IMR-90 (cell line): ENCODE measurements around the gene TGFBR2. TPM values are rescaled to one million over a fixed set of nuclear protein-coding genes. Genes with fewer than 3 reads are reported as not detected.

Experiments
- ATAC-seq: fragments of 200-7000 bp; cut with Tn5 transposase; 2 replicates; pipeline ENCODE4 v1.9.1; 2020; ENCODE audit warnings: low read depth, mild to moderate bottlenecking, moderate library complexity
- BruUV-seq: library from RNA; stranded (reverse); fragments of 400-500 nt; replicated peaks from 2 replicates; lab custom pipeline; 2021; lab: Mats Ljungman, UMichigan
- CTCF ChIA-PET: fragments of 300-600 bp; formaldehyde crosslinking; extraction: SDS; loops from one replicate; lab custom pipeline; 2021; ENCODE audit warnings: antibody characterized with exemption; lab: Yijun Ruan, JAX
- POLR2A ChIA-PET: fragments of 300-600 bp; sonication (Branson Sonifier 250); formaldehyde crosslinking; loops from one replicate; lab custom pipeline; 2022; ENCODE audit warnings: antibody characterized with exemption; ENCODE audit not compliant: unreplicated experiment; lab: Charles Lee
- DNase-seq: peaks from one replicate; pipeline ENCODE4 v3.0.0; 2013
- H2AFZ ChIP-seq: replicated peaks from 2 replicates; pipeline ENCODE3; 2013; ENCODE audit warnings: low read length, mild to moderate bottlenecking; ENCODE audit not compliant: poor library complexity
- H2AK5ac ChIP-seq: 2 replicates; pipeline ENCODE4 v1.6.1; 2013; ENCODE audit warnings: low read depth, low read length, inconsistent platforms
- H2AK9ac ChIP-seq: replicated peaks from 2 replicates; pipeline ENCODE3; 2013; ENCODE audit warnings: mild to moderate bottlenecking, low read depth, low read length, moderate library complexity; ENCODE audit not compliant: poor library complexity
- H2BK120ac ChIP-seq: 2 replicates; pipeline ENCODE4 v1.6.1; 2013; ENCODE audit warnings: low read depth, low read length, inconsistent platforms
- H2BK15ac ChIP-seq: 3 replicates; pipeline ENCODE4 v1.6.1; 2013; ENCODE audit warnings: low read depth, low read length, inconsistent platforms
- H2BK20ac ChIP-seq: 2 replicates; pipeline ENCODE4 v1.6.1; 2013; ENCODE audit warnings: low read depth, mild to moderate bottlenecking, inconsistent platforms, low read length, moderate library complexity
- H2BK5ac ChIP-seq: 2 replicates; pipeline ENCODE4 v1.6.1; 2013; ENCODE audit warnings: mild to moderate bottlenecking, low read depth, low read length, inconsistent platforms; ENCODE audit not compliant: poor library complexity, severe bottlenecking
- H3K14ac ChIP-seq: replicated peaks from 2 replicates; pipeline ENCODE4 v1.6.1; 2013; ENCODE audit warnings: low read depth, low read length, inconsistent platforms
- H3K18ac ChIP-seq: 2 replicates; pipeline ENCODE4 v1.6.1; 2013; ENCODE audit warnings: low read depth, low read length, control low read depth
- H3K23ac ChIP-seq: 2 replicates; pipeline ENCODE4 v1.6.1; 2013; ENCODE audit warnings: low read depth, low read length, inconsistent platforms
- H3K27ac ChIP-seq: 2 replicates; pipeline ENCODE4 v1.5.1; 2013; ENCODE audit warnings: mild to moderate bottlenecking, control low read depth, low read length; ENCODE audit not compliant: insufficient read depth
- H3K27me3 ChIP-seq: 2 replicates; pipeline ENCODE4 v1.6.1; 2013; ENCODE audit warnings: low read length; ENCODE audit not compliant: control insufficient read depth, insufficient read depth
- H3K36me3 ChIP-seq: 2 replicates; pipeline ENCODE4 v1.6.1; 2013; ENCODE audit warnings: low read length, mixed read lengths; ENCODE audit not compliant: control insufficient read depth, insufficient read depth
- H3K4ac ChIP-seq: 2 replicates; pipeline ENCODE4 v1.6.1; 2013; ENCODE audit warnings: low read depth, low read length, inconsistent platforms
- H3K4me1 ChIP-seq: 2 replicates; pipeline ENCODE4 v1.6.1; 2013; ENCODE audit warnings: low read length, mixed read lengths; ENCODE audit not compliant: control insufficient read depth, insufficient read depth
- H3K4me2 ChIP-seq: 2 replicates; pipeline ENCODE4 v1.6.1; 2013; ENCODE audit warnings: low read depth, mild to moderate bottlenecking, control low read depth, low read length, moderate library complexity
- H3K4me3 ChIP-seq: 2 replicates; pipeline ENCODE4 v1.5.1; 2013; ENCODE audit warnings: low read depth, mild to moderate bottlenecking, control low read depth, low read length, moderate library complexity; ENCODE audit not compliant: insufficient read depth
- H3K56ac ChIP-seq: 2 replicates; pipeline ENCODE4 v1.6.1; 2013; ENCODE audit warnings: low read length, inconsistent platforms; ENCODE audit not compliant: insufficient read depth; ENCODE audit errors: extremely low read depth
- H3K79me1 ChIP-seq, 2 experiments: 2 replicates each; pipeline ENCODE4 v1.6.1; 2013; ENCODE audit warnings: low read length in 2 of 2, inconsistent platforms in 1 of 2, low read depth in 1 of 2
- H3K9ac ChIP-seq: 2 replicates; pipeline ENCODE4 v1.6.1; 2013; ENCODE audit warnings: low read depth, low read length, control low read depth
- H3K9me1 ChIP-seq: 2 replicates; pipeline ENCODE4 v1.6.1; 2013; ENCODE audit warnings: low read length, inconsistent platforms; ENCODE audit not compliant: insufficient read depth
- H3K9me3 ChIP-seq: 2 replicates; pipeline ENCODE4 v1.6.1; 2013; ENCODE audit warnings: low read length; ENCODE audit not compliant: control insufficient read depth, insufficient read depth
- H4K20me1 ChIP-seq: 2 replicates; pipeline ENCODE4 v1.6.1; 2013; ENCODE audit warnings: low read length, inconsistent platforms; ENCODE audit not compliant: insufficient read depth
- H4K5ac ChIP-seq: 2 replicates; pipeline ENCODE4 v1.6.1; 2013; ENCODE audit warnings: mild to moderate bottlenecking, low read depth, low read length, control low read depth
- H4K8ac ChIP-seq, 2 experiments: 2 replicates each; pipeline ENCODE4 v1.6.1; 2013; ENCODE audit warnings: low read depth in 2 of 2, low read length in 2 of 2, control low read depth in 1 of 2, inconsistent platforms in 1 of 2
- H4K91ac ChIP-seq: 2 replicates; pipeline ENCODE4 v1.6.1; 2013; ENCODE audit warnings: low read depth, low read length, inconsistent platforms; ENCODE audit not compliant: insufficient read depth
- BHLHE40 ChIP-seq: fragments of 150-350 bp; IDR thresholded peaks from 2 replicates; pipeline ENCODE4 v1.6.1; 2016; ENCODE audit warnings: mild to moderate bottlenecking, low read depth, low read length
- CEBPB ChIP-seq: IDR thresholded peaks from 2 replicates; pipeline ENCODE4 v1.6.1; 2012; ENCODE audit warnings: low read depth, low read length, improper control_type of control experiment
- CHD1 ChIP-seq: IDR thresholded peaks from 2 replicates; pipeline ENCODE4 v1.6.1; 2012; ENCODE audit warnings: low read depth, low read length, improper control_type of control experiment
- MAFK ChIP-seq: IDR thresholded peaks from 2 replicates; pipeline ENCODE4 v1.6.1; 2012; ENCODE audit warnings: low read depth, low read length, improper control_type of control experiment
- NFE2L2 ChIP-seq: fragments of 150-350 bp; IDR thresholded peaks from 2 replicates; pipeline ENCODE4 v1.6.1; 2016; ENCODE audit warnings: low read depth, mild to moderate bottlenecking, low read length
- RAD21 ChIP-seq: IDR thresholded peaks from 2 replicates; pipeline ENCODE4 v1.6.1; 2012; ENCODE audit warnings: low read length, improper control_type of control experiment
- WGBS, 2 experiments: methylation state at CpG; one replicate each; pipeline versions ENCODE4 v1.1.5 to v1.1.7; 2013; ENCODE audit warnings: missing lambda C conversion rate in 2 of 2; ENCODE audit not compliant: insufficient read length in 1 of 2; ENCODE audit errors: extremely low coverage in 2 of 2; 5-methylcytosine and 5-hydroxymethylcytosine counted together
- dilution Hi-C: fragments of 300-500 bp; cut with HindIII; formaldehyde crosslinking; loops from one replicate; pipeline ENCODE4 v1.14.3; 2018; ENCODE audit warnings: low sequenced_read_pairs; ENCODE audit not compliant: unreplicated experiment
- in situ Hi-C: fragments of 300-500 bp; cut with MboI; formaldehyde crosslinking; loops from 3 replicates; pipeline ENCODE4 v1.14.3; 2019; ENCODE audit warnings: low sequenced_read_pairs, inconsistent platforms, mixed read lengths
- intact Hi-C: fragments of 100-400 bp; cut with micrococcal nuclease; formaldehyde crosslinking; loops from 2 replicates; pipeline ENCODE4 v1.10.0; 2022
- polyA plus RNA-seq, 3 experiments: library from polyadenylated mRNA; depleted of rRNA; stranded (reverse); fragments of >200 nt; gene quantifications; 2 replicates each; pipeline ENCODE4 v1.2.3, GENCODE V29; 2012; ENCODE audit warnings: low replicate concordance in 1 of 3
- total RNA-seq: library from RNA; depleted of rRNA; stranded (reverse); fragments of >200 nt; gene quantifications from 2 replicates; pipeline ENCODE4 v1.2.3, GENCODE V29; 2012

The TGFBR2 gene
- total and polyA plus RNA-seq, 2 of the 4 experiments (the other 2 are of a cell fraction), result 63.7 to 87.5 TPM

DNA sequence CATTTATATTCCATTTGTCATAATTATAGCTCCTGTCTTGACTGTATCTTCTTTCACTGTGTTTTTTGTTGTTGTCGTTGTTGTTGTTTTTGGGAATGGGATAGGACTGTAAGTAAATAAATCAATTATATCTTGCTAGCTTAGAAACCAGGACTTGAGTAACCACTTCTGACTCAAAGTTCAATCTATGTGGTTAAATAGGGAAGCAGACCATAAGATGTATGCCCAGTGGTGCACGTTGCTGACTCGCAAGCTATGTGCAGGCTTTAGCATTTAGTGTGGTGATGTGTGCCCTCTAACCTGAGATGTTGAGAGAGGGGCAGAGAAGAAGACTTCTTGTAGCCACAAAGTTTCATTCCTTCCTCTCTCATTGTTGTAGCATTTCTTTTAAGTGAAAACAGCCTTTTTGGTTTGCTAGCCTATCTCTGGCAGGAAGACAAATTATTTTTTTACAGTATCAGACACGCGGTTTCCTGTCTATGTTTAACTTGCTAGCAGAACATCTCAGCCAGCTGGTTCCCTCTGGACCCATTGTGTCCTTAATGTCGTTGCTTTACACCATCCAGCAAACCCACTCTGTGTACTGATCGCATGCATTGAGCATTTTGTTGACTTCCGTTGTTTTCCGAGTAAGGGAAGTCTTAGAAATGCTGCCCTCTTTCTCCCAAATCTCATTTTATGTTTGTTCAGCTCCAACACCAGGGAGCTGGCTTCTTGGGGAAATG is 52.1 kb downstream of the TGFBR2 start:
- peak overlapping the region; percentile 55 for H3K9ac ChIP-seq
- POLR2A ChIA-PET, result no interaction called here

More for the DNA sequence above, 52.1 kb downstream of the TGFBR2 start:
- peak overlapping the region; percentile 93 for H3K27ac ChIP-seq
- dilution Hi-C loops, result no loop called here
- in situ Hi-C loops, result no loop called here
- H3K4me1 ChIP-seq, result peaks cover 29% of the 10 kb centered on the region
- peak overlapping the region; percentile 79 for H2BK15ac ChIP-seq
- 0% methylated on average over 2 of the region's 9 CpGs; no CpG with 5 or more reads in 1 of the 2 experiments for WGBS, 2 experiments
- DNase-seq, result peak; percentile 79
- H2AFZ ChIP-seq, result no peak overlapping the region
- intact Hi-C loops, result loop anchor here (1.0 to 2.0 kb wide), 2 partner anchors 9 to 52 kb away; partner anchors contain the start of gene TGFBR2
- BruUV-seq, result no TSS peak
- H2BK20ac ChIP-seq, result peak overlapping the region; percentile 92
- peak overlapping the region; percentile 98 for H3K18ac ChIP-seq
- peak overlapping the region; percentile 96 for H4K5ac ChIP-seq
- H3K4me2 ChIP-seq, result peak overlapping the region; percentile 89
- CTCF ChIA-PET, result interaction anchor here (0.6 to 2.6 kb wide), 7 partner anchors 9 to 1797 kb away, joined by 3 to 7 read pairs (median 3); no protein-coding TSS in a partner anchor
- H3K9me1 ChIP-seq, result peaks cover 15% of the 10 kb centered on the region
- H3K14ac ChIP-seq, result peak overlapping the region; percentile 89
- H4K8ac ChIP-seq, result peak overlapping the region; percentile 70 to 96
- peaks cover 45 to 60% of the 10 kb centered on the region in 2 experiments for H3K79me1 ChIP-seq
- peak; percentile 45 for ATAC-seq
- peak overlapping the region; percentile 86 for H3K23ac ChIP-seq
- H2BK5ac ChIP-seq, result peak overlapping the region; percentile 99
- H3K9me3 ChIP-seq, result no peaks in the 10 kb centered on the region
- H2AK9ac ChIP-seq, result peak overlapping the region; percentile 84
- H3K4me3 ChIP-seq, result peak overlapping the region; percentile 11; the same call in 1 of the 2 replicates
- peak overlapping the region; percentile 91 for H3K56ac ChIP-seq
- no peaks in the 10 kb centered on the region; the same call in 1 of the 2 replicates for H4K20me1 ChIP-seq
- H3K4ac ChIP-seq, result peak overlapping the region; percentile 91
- peaks cover 24% of the 10 kb centered on the region for H3K36me3 ChIP-seq
- peak overlapping the region; percentile 95 for H2BK120ac ChIP-seq
- H2AK5ac ChIP-seq, result peak overlapping the region; percentile 95
- TF ChIP-seq MAFK (peak; percentile 7; the same call in 1 of the 2 replicates), CEBPB (peak; percentile 34; the same call in 1 of the 2 replicates), BHLHE40 (0 out of 2 replicates have a peak, but pooled peaks have one; percentile 22), CHD1 (no peak), RAD21 (no peak), NFE2L2 (no peak)
- H4K91ac ChIP-seq, result peak overlapping the region; percentile 95
- H3K27me3 ChIP-seq, result no peaks in the 10 kb centered on the region
